GM18858 (cell line): Measurements from ENCODE around the gene TENM4.

Experiments used
- ATAC-seq: cut with Tn5 transposase; IDR thresholded peaks from one replicate; pipeline ENCODE4 v1.9.1; 2021; ENCODE audit not compliant: unreplicated experiment

Gene TENM4

DNA sequence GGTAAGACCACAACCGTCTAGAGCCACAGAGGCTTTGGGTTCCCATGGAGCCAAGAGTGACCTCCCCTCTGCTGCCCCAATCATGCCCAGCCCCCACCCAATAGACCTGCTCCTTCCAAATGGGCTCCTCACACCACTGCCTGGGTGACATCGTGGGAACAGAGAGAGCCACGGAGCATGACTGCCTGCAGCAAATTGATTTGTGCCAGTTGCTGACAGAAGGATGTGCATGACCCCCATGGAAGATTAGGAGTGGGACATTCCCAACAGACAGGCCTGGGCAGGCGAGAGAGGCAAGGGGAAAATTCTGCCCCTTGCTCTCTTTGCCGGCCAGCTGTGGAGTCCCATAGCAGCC lies 88.5 kb downstream of the TENM4 start:
- no peak for ATAC-seq

DNA sequence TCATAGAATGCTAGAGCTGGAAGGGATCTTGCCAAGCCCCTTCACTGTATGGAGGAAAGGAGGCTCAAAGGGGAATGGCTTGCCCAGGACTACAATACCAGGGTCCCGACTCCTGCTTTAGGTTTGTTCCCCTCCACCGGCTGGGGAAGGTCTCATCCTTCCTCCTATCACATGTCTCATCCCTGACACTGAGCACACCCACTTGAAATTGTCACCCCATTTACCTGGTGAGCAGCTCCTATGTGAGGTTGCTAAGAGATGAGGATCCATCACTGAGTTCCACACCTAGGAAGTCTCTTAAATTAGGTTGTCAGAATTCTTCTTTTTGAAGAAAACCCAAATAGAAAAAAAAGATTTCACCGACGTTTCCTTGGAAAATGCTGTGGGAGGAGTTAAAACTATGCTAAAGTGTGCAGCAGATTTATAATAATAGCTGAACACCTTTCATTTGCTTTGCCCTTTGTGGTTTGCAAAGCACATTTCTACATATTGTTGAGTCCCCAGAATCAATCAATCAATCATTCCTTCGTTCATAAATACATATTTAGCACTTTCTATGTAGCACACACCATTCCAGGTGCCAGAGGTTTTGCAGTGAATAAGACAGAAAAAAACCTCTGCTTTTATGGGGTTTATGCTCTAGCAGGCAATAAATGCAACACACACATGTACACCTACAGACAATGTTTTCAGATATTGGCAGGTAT lies 91.7 kb downstream of the TENM4 start:
- no peak for ATAC-seq

- ATAC-seq = no peak
These were observed 94.8 kb downstream of the TENM4 start for GRCh38 chr11:79346021-79346420.

DNA sequence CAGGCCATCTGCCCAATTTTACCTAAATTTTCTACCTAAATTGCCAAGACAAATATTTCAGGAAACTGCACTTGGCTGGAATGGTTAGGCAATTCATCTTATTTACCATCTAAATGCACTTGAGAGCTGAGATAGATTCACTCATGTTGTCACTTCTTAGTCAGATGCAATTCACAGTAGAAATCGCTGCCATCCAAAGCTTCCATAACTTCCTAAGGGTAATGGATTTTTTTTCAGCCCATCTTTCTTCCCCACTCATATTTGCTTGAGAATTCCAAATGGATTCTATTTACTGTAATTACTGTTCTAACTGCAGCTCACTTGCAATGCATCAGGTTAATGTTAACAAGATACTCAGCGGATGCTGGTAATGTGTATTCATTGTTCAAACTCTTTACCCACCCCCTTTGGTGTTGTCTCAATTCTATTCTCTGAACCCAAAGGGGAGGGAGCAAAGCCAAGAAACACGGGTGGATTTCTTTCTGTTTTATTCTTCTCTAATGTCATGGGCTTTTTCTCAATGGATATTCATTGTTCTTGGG lies 96.0 kb downstream of the TENM4 start:
- no peak for ATAC-seq

- ATAC-seq = no peak
These were observed 98.1 kb downstream of the TENM4 start for GRCh38 chr11:79342686-79343085.

DNA sequence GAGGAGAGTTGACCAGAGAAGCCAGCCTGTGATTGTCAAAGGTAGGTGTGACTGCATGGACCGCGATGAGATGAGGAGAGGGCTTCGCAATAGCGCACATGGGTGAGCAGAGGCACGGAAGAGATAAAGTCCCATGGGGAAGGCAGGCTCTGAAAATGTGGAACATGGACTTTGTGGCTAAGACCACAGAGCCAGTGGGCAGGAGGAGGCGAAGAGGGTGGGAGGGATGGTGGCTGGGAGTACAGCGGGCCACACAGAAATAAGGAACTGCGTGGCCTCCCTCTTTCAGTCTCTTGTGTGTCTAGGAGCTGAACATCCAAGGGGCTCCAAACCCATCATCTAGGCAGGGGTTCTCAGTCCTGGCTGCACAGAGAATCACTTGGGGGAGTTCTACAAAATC lies 98.6 kb downstream of the TENM4 start:
- no peak for ATAC-seq

DNA sequence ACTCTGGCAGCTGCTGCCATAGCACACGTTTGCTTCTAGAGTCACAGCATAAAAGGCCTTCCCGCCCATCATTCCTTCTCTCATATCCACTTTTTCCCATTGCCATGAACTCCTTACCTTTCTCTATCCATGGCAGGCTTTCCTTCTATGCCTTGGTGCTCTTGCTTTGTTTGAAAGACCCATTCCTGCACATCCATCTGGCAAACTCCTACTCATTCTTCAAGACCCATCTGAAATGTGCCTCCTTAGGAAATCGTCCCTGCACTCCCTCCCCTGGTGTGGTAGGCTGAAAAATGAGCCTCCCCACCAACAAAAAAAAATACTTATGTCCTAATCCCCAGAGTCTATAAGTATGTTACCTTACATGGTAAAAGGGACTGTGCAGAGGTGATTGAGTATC lies 100.3 kb downstream of the TENM4 start:
- ATAC-seq = no peak

- no peak for ATAC-seq
These were observed 103.9 kb downstream of the TENM4 start for GRCh38 chr11:79336797-79337517.

GRCh38 chr11:79335681-79336080 lies 105.1 kb downstream of the TENM4 start:
- no peak for ATAC-seq

DNA sequence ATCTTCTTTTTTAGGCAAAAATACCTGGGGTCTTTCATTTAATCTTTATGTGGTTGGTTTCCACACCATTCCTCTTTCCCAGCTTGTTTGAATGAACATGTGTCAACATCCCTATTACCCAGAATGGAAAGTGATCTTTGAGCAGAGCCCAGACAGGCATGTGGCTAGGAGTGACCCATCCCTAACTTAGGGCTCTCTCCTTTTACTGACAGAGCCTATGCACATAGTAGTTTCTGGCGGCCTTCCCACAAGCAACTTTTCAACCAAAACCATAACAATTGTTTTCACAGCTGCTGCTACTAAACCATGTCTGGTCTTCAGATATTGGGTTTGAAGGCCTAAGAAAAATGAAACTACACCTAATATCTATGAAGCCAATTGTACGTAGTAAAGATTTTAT lies 107.5 kb downstream of the TENM4 start:
- no peak for ATAC-seq

DNA sequence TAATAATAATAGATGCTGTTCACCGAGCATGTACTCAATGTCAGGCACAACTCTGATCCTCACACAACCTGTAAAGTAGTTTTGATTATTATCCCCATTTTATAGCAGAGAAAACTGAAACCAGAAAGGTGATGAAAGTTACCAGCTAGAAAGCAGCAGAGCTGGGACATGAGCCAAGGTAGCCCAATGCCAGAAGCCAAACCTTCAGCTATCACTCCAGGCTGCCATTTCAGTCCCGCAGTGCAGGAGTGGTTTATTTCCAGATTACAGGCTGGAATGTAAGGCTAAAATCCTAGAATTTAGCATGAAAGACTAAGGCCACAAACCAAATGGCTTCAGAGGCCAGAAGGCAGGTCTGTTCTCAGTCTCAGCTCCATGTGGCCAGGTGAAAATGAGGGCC lies 108.8 kb downstream of the TENM4 start:
- no peak for ATAC-seq

DNA sequence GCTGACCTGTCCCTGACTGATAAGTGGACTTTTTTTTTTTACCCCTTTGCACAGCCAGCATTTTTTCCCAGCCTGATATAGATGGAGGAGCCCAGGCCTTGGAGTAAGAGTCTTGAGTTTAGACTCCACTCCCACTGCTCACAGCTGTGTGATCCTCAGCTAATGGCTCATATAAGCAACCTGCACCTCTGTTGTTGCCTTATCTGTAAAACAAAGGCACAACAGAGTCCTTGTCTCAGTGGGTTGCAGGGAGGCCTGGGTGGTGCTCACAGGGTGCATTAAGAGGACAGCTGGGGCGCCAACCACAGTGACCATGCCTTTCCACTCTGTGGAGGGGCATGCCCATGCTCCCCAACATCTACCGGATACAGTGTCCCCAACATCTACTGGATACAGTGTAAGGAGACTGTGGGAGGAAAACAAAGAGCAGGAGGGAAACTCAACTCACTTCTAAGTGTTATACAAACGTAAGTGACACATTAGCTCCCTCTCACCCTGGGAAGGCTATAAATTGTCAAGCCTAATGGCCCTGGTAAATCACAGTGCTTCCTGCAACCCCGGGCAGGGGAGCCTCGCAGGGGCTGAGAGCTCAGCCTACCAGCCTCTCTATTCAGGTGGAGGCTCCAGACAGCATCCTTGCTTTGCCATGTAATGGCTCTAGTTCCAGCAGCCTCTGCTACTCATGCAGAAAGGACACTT lies 109.5 kb downstream of the TENM4 start:
- ATAC-seq = no peak

DNA sequence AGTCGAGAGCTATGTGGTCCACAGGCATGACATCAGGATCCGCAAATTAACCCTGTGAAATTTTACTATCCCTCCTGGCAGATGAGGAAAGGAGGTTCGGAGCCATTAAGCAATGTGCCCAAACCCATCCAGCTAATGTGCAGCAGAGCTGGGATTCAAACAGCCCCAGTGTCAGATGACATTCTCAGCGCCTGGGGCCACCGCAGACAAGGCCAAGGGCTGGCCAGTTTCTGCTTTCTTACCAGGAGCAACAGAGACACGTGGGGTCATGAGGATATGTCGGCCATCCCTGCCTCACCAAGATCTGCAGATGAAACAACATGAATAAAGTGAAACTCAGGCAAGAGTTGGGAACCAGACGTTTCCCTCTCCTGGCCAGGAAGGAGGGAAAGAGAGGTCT lies 110.2 kb downstream of the TENM4 start:
- ATAC-seq = no peak

GRCh38 chr11:79329561-79329960 lies 111.3 kb downstream of the TENM4 start:
- ATAC-seq = no peak

- ATAC-seq = no peak
These were observed 112.4 kb downstream of the TENM4 start for GRCh38 chr11:79328402-79328801.

GRCh38 chr11:79325851-79326250 lies 115.0 kb downstream of the TENM4 start:
- no peak for ATAC-seq

- ATAC-seq = no peak
These were observed 119.6 kb downstream of the TENM4 start for GRCh38 chr11:79321263-79321662.

- ATAC-seq = no peak
These were observed 125.7 kb downstream of the TENM4 start for GRCh38 chr11:79314906-79315689.

- no peak for ATAC-seq
These were observed 127.3 kb downstream of the TENM4 start for GRCh38 chr11:79313530-79313913.

- ATAC-seq = no peak
These were observed 128.0 kb downstream of the TENM4 start for GRCh38 chr11:79312617-79313529.
